Ascending aorta (tissue), 2 donors: Measurements from ENCODE around the gene CPM. TPM values are rescaled to one million over a fixed set of nuclear protein-coding genes. Genes with fewer than 3 reads are reported as not detected.

Experiments
- DNase-seq, 2 donors: peaks; one replicate each; pipeline ENCODE4 v3.0.0-alpha.2; 2019; ENCODE audit warnings: low spot score in 2 of 2
- H3K27ac ChIP-seq, 2 donors: fragments of 200-600 bp; sonication (generic); one replicate each; pipeline ENCODE4 v1.5.1; 2016 to 2017; ENCODE audit warnings: mild to moderate bottlenecking in 1 of 2
- H3K27me3 ChIP-seq: fragments of 200-600 bp; sonication (generic); one replicate; pipeline ENCODE4 v1.5.1; 2017
- H3K36me3 ChIP-seq, 2 donors: fragments of 200-600 bp; sonication (generic); one replicate each; pipeline ENCODE4 v1.5.1; 2016
- H3K4me1 ChIP-seq, 2 donors: fragments of 200-600 bp; sonication (generic); one replicate each; pipeline ENCODE4 v1.5.1; 2016 to 2017; ENCODE audit warnings: mild to moderate bottlenecking in 1 of 2
- H3K4me3 ChIP-seq, 2 donors: fragments of 200-600 bp; sonication (generic); one replicate each; pipeline ENCODE4 v1.5.1; 2016 to 2017; ENCODE audit warnings: mild to moderate bottlenecking in 1 of 2
- H3K9me3 ChIP-seq, 2 donors: fragments of 200-600 bp; sonication (generic); one replicate each; pipeline ENCODE4 v1.5.1; 2016
- CTCF ChIP-seq, 3 experiments: fragments of 200-600 bp in 2 of 3; fragments of 450-650 bp in 1 of 3; sonication (generic) in 2 of 3; IDR thresholded peaks; one replicate each; pipeline ENCODE4 v1.5.1; 2016 to 2019; ENCODE audit warnings: antibody characterized with exemption in 3 of 3, mild to moderate bottlenecking in 1 of 3, moderate library complexity in 1 of 3
- intact Hi-C: fragments of 100-400 bp; cut with DNase I; formaldehyde crosslinking; loops from one replicate; pipeline ENCODE4 v1.15.1; 2023
- total RNA-seq: library from RNA; depleted of rRNA; stranded (reverse); fragments of >200 nt; gene quantifications from one replicate; pipeline ENCODE4 v1.1.0, GENCODE V29; 2016

CPM gene
- total RNA-seq, 1 donor from 2014 or later: 48.1 TPM

- DNase-seq: no peak
- H3K36me3 ChIP-seq: no peaks in the 10 kb centered on the region
- TF ChIP-seq CTCF (IDR thresholded peaks at IDR 0.05): no peak
- H3K9me3 ChIP-seq: no peaks in the 10 kb centered on the region
- intact Hi-C loops: no loop called here
- H3K27me3 ChIP-seq: no peaks in the 10 kb centered on the region
- H3K4me1 ChIP-seq: no peaks in the 10 kb centered on the region
- no peak overlapping the region for H3K27ac ChIP-seq
- no peak overlapping the region for H3K4me3 ChIP-seq
Observed at GRCh38 chr12:68959143-68959858, 26.3 kb upstream of the CPM start.

- no peak for TF ChIP-seq CTCF (IDR thresholded peaks at IDR 0.05)
- DNase-seq: no peak
- Histone ChIP-seq H3K36me3 (no peaks in the 10 kb centered on the region), H3K27me3 (no peaks in the 10 kb centered on the region), H3K9me3 (no peaks in the 10 kb centered on the region), H3K4me3 (no peak overlapping the region), H3K27ac (no peak overlapping the region), H3K4me1 (no peaks in the 10 kb centered on the region)
- intact Hi-C loops: no loop called here
Observed at GRCh38 chr12:68958322-68958721, 25.4 kb upstream of the CPM start.

- Histone ChIP-seq H3K4me3 (no peak overlapping the region), H3K27ac (no peak overlapping the region), H3K4me1 (no peaks in the 10 kb centered on the region), H3K9me3 (no peaks in the 10 kb centered on the region), H3K27me3 (no peaks in the 10 kb centered on the region), H3K36me3 (no peaks in the 10 kb centered on the region)
- DNase-seq: no peak
- intact Hi-C loops: no loop called here
- no peak for TF ChIP-seq CTCF (IDR thresholded peaks at IDR 0.05)
Observed at GRCh38 chr12:68957273-68957672, 24.3 kb upstream of the CPM start.

- H3K9me3 ChIP-seq: no peaks in the 10 kb centered on the region
- H3K27me3 ChIP-seq: no peaks in the 10 kb centered on the region
- H3K27ac ChIP-seq: no peak overlapping the region
- no peak overlapping the region for H3K4me3 ChIP-seq
- H3K4me1 ChIP-seq: no peaks in the 10 kb centered on the region
- H3K36me3 ChIP-seq: no peaks in the 10 kb centered on the region
- TF ChIP-seq CTCF (IDR thresholded peaks at IDR 0.05): no peak
- intact Hi-C loops: no loop called here
- DNase-seq: no peak
Observed at GRCh38 chr12:68956466-68956865, 23.5 kb upstream of the CPM start.

GRCh38 chr12:68954811-68955210 lies 21.8 kb upstream of the CPM start:
- intact Hi-C loops: no loop called here
- TF ChIP-seq CTCF (IDR thresholded peaks at IDR 0.05): no peak
- H3K4me3 ChIP-seq: no peak overlapping the region
- H3K27me3 ChIP-seq: no peaks in the 10 kb centered on the region
- no peaks in the 10 kb centered on the region for H3K9me3 ChIP-seq
- no peaks in the 10 kb centered on the region for H3K4me1 ChIP-seq
- no peak for DNase-seq
- no peak overlapping the region for H3K27ac ChIP-seq
- H3K36me3 ChIP-seq: no peaks in the 10 kb centered on the region

- no peaks in the 10 kb centered on the region for H3K9me3 ChIP-seq
- intact Hi-C loops: no loop called here
- no peak for TF ChIP-seq CTCF (IDR thresholded peaks at IDR 0.05)
Observed at GRCh38 chr12:68953536-68953935, 20.6 kb upstream of the CPM start.

More at GRCh38 chr12:68953536-68953935, 20.6 kb upstream of the CPM start:
- Histone ChIP-seq H3K4me3 (no peak overlapping the region), H3K4me1 (no peaks in the 10 kb centered on the region), H3K36me3 (no peaks in the 10 kb centered on the region), H3K27ac (no peak overlapping the region), H3K27me3 (no peaks in the 10 kb centered on the region)
- no peak for DNase-seq
